HepG2 (cell line): ENCODE results near the gene SLC50A1. TPM values are rescaled to one million over a fixed set of nuclear protein-coding genes. Genes with fewer than 3 reads are reported as not detected.
A peak's percentile ranks its signal among the peaks of the same experiment; 100 is the strongest.

Experiments used
- BCL6 ChIP-seq: IDR thresholded peaks from 2 replicates; pipeline ENCODE4 v1.6.1; 2016; ENCODE audit warnings: missing genetic modification reagents, missing compliant biosample characterization
- CEBPB ChIP-seq: IDR thresholded peaks from 2 replicates; pipeline ENCODE4 v1.6.1; 2011; ENCODE audit warnings: low read depth, low read length, improper control_type of control experiment, borderline replicate concordance
- EZH2 ChIP-seq: conservative IDR thresholded peaks from 2 replicates; pipeline ENCODE4 v1.6.1; 2012; ENCODE audit warnings: mild to moderate bottlenecking, low read depth, low read length, moderate library complexity
- GATAD2A ChIP-seq: IDR thresholded peaks from 2 replicates; pipeline ENCODE4 v1.6.1; 2016
- HMG20B ChIP-seq: conservative IDR thresholded peaks from 2 replicates; pipeline ENCODE4 v1.6.1; 2016; ENCODE audit warnings: missing genetic modification reagents, missing compliant biosample characterization
- JUNB ChIP-seq: sonication (generic); formaldehyde crosslinking; IDR thresholded peaks from 2 replicates; pipeline ENCODE4 v1.8.0; 2022; ENCODE audit warnings: missing genetic modification reagents, mild to moderate bottlenecking, borderline replicate concordance
- NR2C2 ChIP-seq: sonication (generic); formaldehyde crosslinking; IDR thresholded peaks from 2 replicates; pipeline ENCODE4 v1.4.0; 2020; ENCODE audit warnings: missing genetic modification reagents, mild to moderate bottlenecking, moderate library complexity, borderline replicate concordance
- SKI ChIP-seq: fragments of 450-650 bp; IDR thresholded peaks from one replicate; pipeline ENCODE4 v1.6.1; 2018; ENCODE audit warnings: mild to moderate bottlenecking; ENCODE audit not compliant: partially characterized antibody
- ZNF331 ChIP-seq: sonication (generic); formaldehyde crosslinking; IDR thresholded peaks from 2 replicates; pipeline ENCODE4 v1.4.0; 2020; ENCODE audit warnings: missing genetic modification reagents
- ZNF687 ChIP-seq: sonication (generic); formaldehyde crosslinking; IDR thresholded peaks from 2 replicates; pipeline ENCODE4 v1.5.1; 2020; ENCODE audit warnings: mild to moderate bottlenecking, missing genetic modification reagents, moderate library complexity
- ZNF709 ChIP-seq: sonication (generic); formaldehyde crosslinking; IDR thresholded peaks from 2 replicates; pipeline ENCODE4 v1.5.0; 2020; ENCODE audit warnings: mild to moderate bottlenecking, missing genetic modification reagents
- polyA plus RNA-seq, 8 experiments: library from polyadenylated mRNA; depleted of rRNA in 3 of 8; stranded (reverse) in 7 of 8; unstranded in 1 of 8; fragments of >200 nt; fragmentation: Illumina TruSeq in 4 of 8; extraction: Trizol in 4 of 8; gene quantifications; 2 replicates each; pipeline versions ENCODE4 v1.2.1 to v1.2.3, GENCODE V29; 2011 to 2016; ENCODE audit warnings: low read depth in 4 of 8, missing spikeins in 1 of 8, mixed read lengths in 1 of 8; ENCODE audit not compliant: insufficient read depth in 1 of 8
- total RNA-seq, 5 experiments: library from RNA; depleted of rRNA; stranded (reverse); fragments of >200 nt; fragmentation: Illumina TruSeq; extraction: Trizol; gene quantifications; 2 replicates each; pipeline ENCODE4 v1.2.3, GENCODE V29; 2016; ENCODE audit warnings: low read depth in 1 of 5
- TF ChIP-seq, protein P1 (sequence below): sonication (generic); formaldehyde crosslinking; IDR thresholded peaks from 2 replicates; pipeline ENCODE4 v1.5.0; 2020; ENCODE audit warnings: missing genetic modification reagents, mild to moderate bottlenecking, borderline replicate concordance
- TF ChIP-seq, protein P2 (sequence below): IDR thresholded peaks from 2 replicates; pipeline ENCODE4 v1.6.1; 2018; ENCODE audit warnings: missing genetic modification reagents, mild to moderate bottlenecking, missing compliant biosample characterization
- TF ChIP-seq, protein P3 (sequence below): sonication (generic); formaldehyde crosslinking; IDR thresholded peaks from 2 replicates; pipeline ENCODE4 v1.4.0; 2020; ENCODE audit warnings: missing genetic modification reagents, low read depth, mild to moderate bottlenecking, borderline replicate concordance
- TF ChIP-seq, protein P4 (sequence below): sonication (generic); formaldehyde crosslinking; IDR thresholded peaks from 2 replicates; pipeline ENCODE4 v1.8.1; 2022; ENCODE audit warnings: low read depth, mild to moderate bottlenecking, missing genetic modification reagents
- TF ChIP-seq, protein P5 (sequence below): sonication (generic); formaldehyde crosslinking; IDR thresholded peaks from 2 replicates; pipeline ENCODE4 v1.5.0; 2020; ENCODE audit warnings: missing genetic modification reagents

SLC50A1 gene
- total and polyA plus RNA-seq, 2 of the 13 experiments (the other 11 are each of a cell fraction or from before 2014, with no cell fraction given): 22.5 to 46.8 TPM

- TF ChIP-seq, protein P1, sequence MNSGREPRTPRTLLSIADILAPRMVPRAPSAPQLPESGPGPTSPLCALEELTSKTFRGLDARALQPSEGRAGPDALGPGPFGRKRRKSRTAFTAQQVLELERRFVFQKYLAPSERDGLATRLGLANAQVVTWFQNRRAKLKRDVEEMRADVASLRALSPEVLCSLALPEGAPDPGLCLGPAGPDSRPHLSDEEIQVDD (CRISPR knock-in tag): no peak
- TF ChIP-seq, protein P2, sequence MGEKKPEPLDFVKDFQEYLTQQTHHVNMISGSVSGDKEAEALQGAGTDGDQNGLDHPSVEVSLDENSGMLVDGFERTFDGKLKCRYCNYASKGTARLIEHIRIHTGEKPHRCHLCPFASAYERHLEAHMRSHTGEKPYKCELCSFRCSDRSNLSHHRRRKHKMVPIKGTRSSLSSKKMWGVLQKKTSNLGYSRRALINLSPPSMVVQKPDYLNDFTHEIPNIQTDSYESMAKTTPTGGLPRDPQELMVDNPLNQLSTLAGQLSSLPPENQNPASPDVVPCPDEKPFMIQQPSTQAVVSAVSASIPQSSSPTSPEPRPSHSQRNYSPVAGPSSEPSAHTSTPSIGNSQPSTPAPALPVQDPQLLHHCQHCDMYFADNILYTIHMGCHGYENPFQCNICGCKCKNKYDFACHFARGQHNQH (CRISPR knock-in tag): no peak
- TF ChIP-seq NR2C2 (CRISPR knock-in tag): 0 out of 2 replicates have a peak, but pooled peaks have one; percentile 19
- peak; percentile 44 for TF ChIP-seq SKI
- TF ChIP-seq HMG20B: no peak
- no peak for TF ChIP-seq ZNF331
- peak; percentile 78 for TF ChIP-seq BCL6
- TF ChIP-seq, protein P3, sequence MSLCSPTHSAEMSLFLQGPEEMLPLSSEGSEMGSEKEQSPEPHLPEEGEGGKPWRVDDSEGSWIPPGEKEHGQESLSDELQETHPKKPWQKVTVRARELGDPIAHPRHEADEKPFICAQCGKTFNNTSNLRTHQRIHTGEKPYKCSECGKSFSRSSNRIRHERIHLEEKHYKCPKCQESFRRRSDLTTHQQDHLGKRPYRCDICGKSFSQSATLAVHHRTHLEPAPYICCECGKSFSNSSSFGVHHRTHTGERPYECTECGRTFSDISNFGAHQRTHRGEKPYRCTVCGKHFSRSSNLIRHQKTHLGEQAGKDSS (CRISPR knock-in tag): no peak
- no peak for TF ChIP-seq ZNF709 (CRISPR knock-in tag)
- 0 out of 2 replicates have a peak, but pooled peaks have one; percentile 21 for TF ChIP-seq GATAD2A (CRISPR knock-in tag)
- TF ChIP-seq ZNF687 (CRISPR knock-in tag): no peak
- TF ChIP-seq EZH2: no peak
- no peak for TF ChIP-seq JUNB (CRISPR knock-in tag)
- TF ChIP-seq CEBPB: peak; percentile 54; the same call in 1 of the 2 replicates
- TF ChIP-seq, protein P4, sequence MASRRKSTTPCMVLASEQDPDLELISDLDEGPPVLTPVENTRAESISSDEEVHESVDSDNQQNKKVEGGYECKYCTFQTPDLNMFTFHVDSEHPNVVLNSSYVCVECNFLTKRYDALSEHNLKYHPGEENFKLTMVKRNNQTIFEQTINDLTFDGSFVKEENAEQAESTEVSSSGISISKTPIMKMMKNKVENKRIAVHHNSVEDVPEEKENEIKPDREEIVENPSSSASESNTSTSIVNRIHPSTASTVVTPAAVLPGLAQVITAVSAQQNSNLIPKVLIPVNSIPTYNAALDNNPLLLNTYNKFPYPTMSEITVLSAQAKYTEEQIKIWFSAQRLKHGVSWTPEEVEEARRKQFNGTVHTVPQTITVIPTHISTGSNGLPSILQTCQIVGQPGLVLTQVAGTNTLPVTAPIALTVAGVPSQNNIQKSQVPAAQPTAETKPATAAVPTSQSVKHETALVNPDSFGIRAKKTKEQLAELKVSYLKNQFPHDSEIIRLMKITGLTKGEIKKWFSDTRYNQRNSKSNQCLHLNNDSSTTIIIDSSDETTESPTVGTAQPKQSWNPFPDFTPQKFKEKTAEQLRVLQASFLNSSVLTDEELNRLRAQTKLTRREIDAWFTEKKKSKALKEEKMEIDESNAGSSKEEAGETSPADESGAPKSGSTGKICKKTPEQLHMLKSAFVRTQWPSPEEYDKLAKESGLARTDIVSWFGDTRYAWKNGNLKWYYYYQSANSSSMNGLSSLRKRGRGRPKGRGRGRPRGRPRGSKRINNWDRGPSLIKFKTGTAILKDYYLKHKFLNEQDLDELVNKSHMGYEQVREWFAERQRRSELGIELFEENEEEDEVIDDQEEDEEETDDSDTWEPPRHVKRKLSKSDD: no peak
- TF ChIP-seq, protein P5, sequence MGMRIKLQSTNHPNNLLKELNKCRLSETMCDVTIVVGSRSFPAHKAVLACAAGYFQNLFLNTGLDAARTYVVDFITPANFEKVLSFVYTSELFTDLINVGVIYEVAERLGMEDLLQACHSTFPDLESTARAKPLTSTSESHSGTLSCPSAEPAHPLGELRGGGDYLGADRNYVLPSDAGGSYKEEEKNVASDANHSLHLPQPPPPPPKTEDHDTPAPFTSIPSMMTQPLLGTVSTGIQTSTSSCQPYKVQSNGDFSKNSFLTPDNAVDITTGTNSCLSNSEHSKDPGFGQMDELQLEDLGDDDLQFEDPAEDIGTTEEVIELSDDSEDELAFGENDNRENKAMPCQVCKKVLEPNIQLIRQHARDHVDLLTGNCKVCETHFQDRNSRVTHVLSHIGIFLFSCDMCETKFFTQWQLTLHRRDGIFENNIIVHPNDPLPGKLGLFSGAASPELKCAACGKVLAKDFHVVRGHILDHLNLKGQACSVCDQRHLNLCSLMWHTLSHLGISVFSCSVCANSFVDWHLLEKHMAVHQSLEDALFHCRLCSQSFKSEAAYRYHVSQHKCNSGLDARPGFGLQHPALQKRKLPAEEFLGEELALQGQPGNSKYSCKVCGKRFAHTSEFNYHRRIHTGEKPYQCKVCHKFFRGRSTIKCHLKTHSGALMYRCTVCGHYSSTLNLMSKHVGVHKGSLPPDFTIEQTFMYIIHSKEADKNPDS (CRISPR knock-in tag): no peak
Observed at GRCh38 chr1:155103325-155103724, 32.3 kb upstream of the SLC50A1 start (continued).
